Lower lobe of right lung (tissue), 2 donors: ENCODE data around the gene CD83. TPM values are rescaled to one million over a fixed set of nuclear protein-coding genes. Genes with fewer than 3 reads are reported as not detected.

Source experiments
- ATAC-seq, 2 donors: fragments of 200-7000 bp; cut with Tn5 transposase; one replicate each; pipeline ENCODE4 v1.9.1; 2020 to 2022; ENCODE audit warnings: mild to moderate bottlenecking in 2 of 2, moderate library complexity in 2 of 2
- DNase-seq: peaks from one replicate; pipeline ENCODE4 v3.0.0-alpha.2; 2020
- H3K27ac ChIP-seq: fragments of 200-600 bp; one replicate; pipeline ENCODE4 v1.8.0; 2022
- H3K27me3 ChIP-seq: fragments of 200-600 bp; one replicate; pipeline ENCODE4 v1.8.0; 2022; ENCODE audit warnings: low read depth
- H3K36me3 ChIP-seq: fragments of 200-600 bp; one replicate; pipeline ENCODE4 v1.8.0; 2022; ENCODE audit warnings: mild to moderate bottlenecking
- H3K4me1 ChIP-seq: fragments of 200-600 bp; one replicate; pipeline ENCODE4 v1.8.0; 2022
- H3K4me3 ChIP-seq: fragments of 200-600 bp; one replicate; pipeline ENCODE4 v1.8.0; 2022; ENCODE audit warnings: mild to moderate bottlenecking
- H3K9me3 ChIP-seq: fragments of 200-600 bp; one replicate; pipeline ENCODE4 v1.8.0; 2022
- CTCF ChIP-seq: fragments of 200-600 bp; IDR thresholded peaks from one replicate; pipeline ENCODE4 v1.8.0; 2022; ENCODE audit warnings: antibody characterized with exemption, mild to moderate bottlenecking
- intact Hi-C: fragments of 100-400 bp; cut with DNase I; formaldehyde crosslinking; loops from one replicate; pipeline ENCODE4 v1.11.0; 2022
- total RNA-seq: library from RNA; stranded (reverse); fragmentation: NEBNext Ultra II Directional; extraction: Animal tissue kit (Norgen Biotek cat#: 25700); gene quantifications from one replicate; pipeline ENCODE4 v1.2.1, GENCODE V29; 2021
- donor health status: DM: no; HTN: yes; CAD: no; lungs with severe emphysema.

Gene CD83
- total RNA-seq, 1 donor from 2014 or later, result 25.0 TPM

- H3K4me3 ChIP-seq, result no peak overlapping the region
- no peaks in the 10 kb centered on the region for H3K27me3 ChIP-seq
- no peak overlapping the region for H3K27ac ChIP-seq
- H3K36me3 ChIP-seq, result no peaks in the 10 kb centered on the region
- no peak for TF ChIP-seq CTCF
- DNase-seq (no peak), ATAC-seq (no peak)
- intact Hi-C loops, result no loop called here
- no peaks in the 10 kb centered on the region for H3K9me3 ChIP-seq
- H3K4me1 ChIP-seq, result peaks cover 2% of the 10 kb centered on the region
Measured at GRCh38 chr6:14086701-14087100, 30.9 kb upstream of the CD83 start.

- H3K27ac ChIP-seq, result no peak overlapping the region
- no peaks in the 10 kb centered on the region for H3K36me3 ChIP-seq
- no peak overlapping the region for H3K4me3 ChIP-seq
- H3K4me1 ChIP-seq, result peaks cover 8% of the 10 kb centered on the region
- intact Hi-C loops, result no loop called here
- no peak for TF ChIP-seq CTCF
- no peaks in the 10 kb centered on the region for H3K9me3 ChIP-seq
- no peaks in the 10 kb centered on the region for H3K27me3 ChIP-seq
- ATAC-seq (no peak), DNase-seq (no peak)
Measured at GRCh38 chr6:14088600-14089192, 28.9 kb upstream of the CD83 start.

- H3K27me3 ChIP-seq, result no peaks in the 10 kb centered on the region
- ATAC-seq (no peak), DNase-seq (no peak)
- no peaks in the 10 kb centered on the region for H3K36me3 ChIP-seq
- no peaks in the 10 kb centered on the region for H3K9me3 ChIP-seq
- TF ChIP-seq CTCF, result no peak
- intact Hi-C loops, result no loop called here
- peaks cover 11% of the 10 kb centered on the region for H3K4me1 ChIP-seq
- H3K4me3 ChIP-seq, result no peak overlapping the region
- no peak overlapping the region for H3K27ac ChIP-seq
Measured at GRCh38 chr6:14089224-14089623, 28.3 kb upstream of the CD83 start.

- no peak for TF ChIP-seq CTCF
- H3K9me3 ChIP-seq, result no peaks in the 10 kb centered on the region
- intact Hi-C loops, result no loop called here
- ATAC-seq (no peak), DNase-seq (no peak)
- no peak overlapping the region for H3K27ac ChIP-seq
- peaks cover 11% of the 10 kb centered on the region for H3K4me1 ChIP-seq
- H3K36me3 ChIP-seq, result no peaks in the 10 kb centered on the region
- H3K27me3 ChIP-seq, result no peaks in the 10 kb centered on the region
- no peak overlapping the region for H3K4me3 ChIP-seq
Measured at GRCh38 chr6:14091339-14091978, 26.1 kb upstream of the CD83 start.

GRCh38 chr6:14092316-14092715, 25.3 kb upstream of the CD83 start:
- no peak for TF ChIP-seq CTCF
- Histone ChIP-seq H3K4me3 (no peak overlapping the region), H3K9me3 (no peaks in the 10 kb centered on the region), H3K4me1 (peaks cover 11% of the 10 kb centered on the region), H3K36me3 (no peaks in the 10 kb centered on the region), H3K27ac (no peak overlapping the region), H3K27me3 (no peaks in the 10 kb centered on the region)
- DNase-seq (no peak), ATAC-seq (no peak)
- intact Hi-C loops, result no loop called here
